Body of pancreas (tissue), 4 donors: ENCODE results near the gene NRF1. TPM values are rescaled to one million over a fixed set of nuclear protein-coding genes. Genes with fewer than 3 reads are reported as not detected.

Source experiments
- ATAC-seq: fragments of 150-250 bp; one replicate; pipeline ENCODE4 v1.9.1; 2016
- DNase-seq, 4 donors: peaks; one replicate each; pipeline ENCODE4 v3.0.0-alpha.2; 2019
- H3K27ac ChIP-seq, 4 donors: fragments of 200-600 bp; sonication (generic); 1 replicate in 3 of 4; 2 replicates in 1 of 4; pipeline versions ENCODE4 v1.5.1 to v1.6.1; 2016 to 2019; ENCODE audit warnings: mild to moderate bottlenecking in 1 of 4, mixed read lengths in 1 of 4, moderate library complexity in 1 of 4
- H3K27me3 ChIP-seq, 2 donors: fragments of 200-600 bp; sonication (generic); one replicate each; pipeline ENCODE4 v1.6.0; 2016; ENCODE audit warnings: mild to moderate bottlenecking in 1 of 2
- H3K36me3 ChIP-seq, 2 donors: fragments of 200-600 bp; sonication (generic); replicated peaks in 1 of 2; 2 replicates each; pipeline ENCODE4 v1.5.1; 2016; ENCODE audit warnings: low read depth in 2 of 2; ENCODE audit not compliant: insufficient read depth in 1 of 2
- H3K4me1 ChIP-seq: fragments of 200-600 bp; sonication (generic); one replicate; pipeline ENCODE4 v1.6.0; 2016
- H3K4me3 ChIP-seq, 2 donors: fragments of 200-600 bp; sonication (generic); 1 replicate in 1 of 2; 2 replicates in 1 of 2; pipeline ENCODE4 v1.5.1; 2016 to 2019
- H3K9me3 ChIP-seq, 3 donors: fragments of 200-600 bp; sonication (generic); 1 replicate in 2 of 3; 2 replicates in 1 of 3; pipeline ENCODE4 v1.5.1; 2016
- CTCF ChIP-seq, 7 experiments: fragments of 450-650 bp in 4 of 7; fragments of 200-600 bp in 3 of 7; sonication (generic) in 3 of 7; IDR thresholded peaks; one replicate each; pipeline ENCODE4 v1.5.1; 2016 to 2019; ENCODE audit warnings: antibody characterized with exemption in 7 of 7
- POLR2A ChIP-seq, 3 donors: fragments of 450-650 bp; IDR thresholded peaks; one replicate each; pipeline ENCODE4 v1.6.1; 2016; ENCODE audit warnings: antibody characterized with exemption in 3 of 3, mild to moderate bottlenecking in 2 of 3
- WGBS, 2 donors: methylation state at CpG; one replicate each; pipeline ENCODE4 v1.1.5; 2017; 5-methylcytosine and 5-hydroxymethylcytosine counted together
- intact Hi-C: fragments of 100-400 bp; cut with DNase I; formaldehyde crosslinking; loops from one replicate; pipeline ENCODE4 v1.15.1; 2023
- total RNA-seq, 2 donors: library from RNA; depleted of rRNA; stranded (reverse); fragments of >200 nt; gene quantifications; one replicate each; pipeline ENCODE4 v1.1.0, GENCODE V29; 2016

Gene NRF1
- total RNA-seq, 2 donors from 2014 or later = 10.1 to 11.9 TPM

DNA sequence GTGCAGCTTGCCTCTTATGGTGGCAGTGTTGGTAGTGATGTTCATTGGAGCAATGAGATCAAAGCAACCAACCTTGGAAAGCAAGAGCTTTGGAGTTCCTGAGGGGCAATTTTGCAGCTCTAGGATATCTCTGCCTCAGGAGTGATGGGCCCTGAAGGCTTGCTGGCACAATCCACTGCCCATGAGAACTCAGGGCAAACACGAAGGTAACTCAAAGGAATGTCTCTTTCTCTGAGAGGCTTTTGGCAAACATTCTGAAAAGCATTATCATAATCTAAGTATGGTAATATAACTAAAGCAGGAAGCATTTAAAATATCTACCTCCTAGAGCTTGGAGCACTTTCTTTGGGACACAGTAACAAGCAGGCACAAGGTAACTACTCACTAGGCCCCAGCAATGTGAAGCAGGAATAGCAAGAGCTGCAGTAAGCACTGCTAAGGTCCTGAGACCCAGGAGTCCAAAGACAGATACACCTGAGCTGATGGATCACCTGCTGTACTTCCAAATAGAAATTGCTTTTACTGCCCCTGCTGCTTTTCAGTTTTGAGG, 103.1 kb downstream of the NRF1 start:
- 50 to 71% methylated on average over 1 of the region's 1 CpG for WGBS, 2 donors
- ATAC-seq = no peak
- Histone ChIP-seq H3K27me3 (no peaks in the 10 kb centered on the region), H3K4me1 (no peaks in the 10 kb centered on the region), H3K27ac (no peak overlapping the region), H3K9me3 (no peaks in the 10 kb centered on the region), H3K36me3 (peaks cover 0 to 9% of the 10 kb centered on the region in 2 donors), H3K4me3 (no peak overlapping the region)
- DNase-seq = no peak
- intact Hi-C loops = no loop called here
- TF ChIP-seq CTCF (IDR thresholded peaks at IDR 0.05) (no peak), POLR2A (IDR thresholded peaks at IDR 0.05) (no peak)

- no peak for TF ChIP-seq CTCF (IDR thresholded peaks at IDR 0.05)
- no peak for TF ChIP-seq POLR2A (IDR thresholded peaks at IDR 0.05)
- DNase-seq (no peak), ATAC-seq (no peak)
- Histone ChIP-seq H3K27ac (no peak overlapping the region), H3K4me1 (no peaks in the 10 kb centered on the region), H3K27me3 (no peaks in the 10 kb centered on the region), H3K4me3 (no peak overlapping the region), H3K36me3 (peaks cover 0 to 7% of the 10 kb centered on the region in 2 donors), H3K9me3 (no peaks in the 10 kb centered on the region)
- intact Hi-C loops = no loop called here
- WGBS, 2 donors = 68 to 88% methylated on average over 6 of the region's 6 CpGs
Measured at GRCh38 chr7:129719980-129720732, 108.6 kb downstream of the NRF1 start.

- intact Hi-C loops = no loop called here
- Histone ChIP-seq H3K36me3 (peaks cover 0 to 7% of the 10 kb centered on the region in 2 donors), H3K4me1 (no peaks in the 10 kb centered on the region), H3K4me3 (no peak overlapping the region), H3K9me3 (no peaks in the 10 kb centered on the region), H3K27me3 (no peaks in the 10 kb centered on the region), H3K27ac (no peak overlapping the region)
- DNase-seq (no peak), ATAC-seq (no peak)
- WGBS, 2 donors = 55 to 64% methylated on average over 1 of the region's 1 CpG
- no peak for TF ChIP-seq POLR2A (IDR thresholded peaks at IDR 0.05)
- no peak for TF ChIP-seq CTCF (IDR thresholded peaks at IDR 0.05)
Measured at GRCh38 chr7:129721068-129721467, 109.5 kb downstream of the NRF1 start.

DNA sequence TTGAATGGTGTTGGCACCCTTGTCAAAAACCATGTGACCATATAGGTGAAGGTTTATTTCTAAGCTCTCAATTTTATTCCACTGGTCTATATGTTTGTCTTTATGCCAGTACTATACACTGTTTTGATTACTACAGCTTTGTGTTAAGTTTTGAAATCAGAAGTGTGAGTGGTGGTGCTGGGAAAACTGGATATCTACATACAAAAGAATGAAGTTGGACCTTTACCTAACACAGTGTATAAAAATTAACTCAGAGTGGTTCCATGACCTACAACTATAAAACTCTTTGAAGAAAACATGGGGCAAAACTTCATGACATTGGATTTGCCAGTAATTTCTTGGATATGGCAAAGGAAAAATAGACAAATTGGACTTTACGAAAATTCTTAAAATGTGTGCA, 112.2 kb downstream of the NRF1 start:
- DNase-seq (no peak), ATAC-seq (no peak)
- H3K4me3 ChIP-seq = no peak overlapping the region
- no peaks in the 10 kb centered on the region for H3K27me3 ChIP-seq
- 89 to 100% methylated on average over 1 of the region's 1 CpG for whole genome bisulfite sequencing, 2 donors
- TF ChIP-seq POLR2A (IDR thresholded peaks at IDR 0.05) = no peak
- no peak for TF ChIP-seq CTCF (IDR thresholded peaks at IDR 0.05)
- intact Hi-C loops = no loop called here
- no peak overlapping the region for H3K27ac ChIP-seq
- H3K36me3 ChIP-seq = peaks cover 1 to 5% of the 10 kb centered on the region in 2 donors
- H3K4me1 ChIP-seq = no peaks in the 10 kb centered on the region
- no peaks in the 10 kb centered on the region for H3K9me3 ChIP-seq

DNA sequence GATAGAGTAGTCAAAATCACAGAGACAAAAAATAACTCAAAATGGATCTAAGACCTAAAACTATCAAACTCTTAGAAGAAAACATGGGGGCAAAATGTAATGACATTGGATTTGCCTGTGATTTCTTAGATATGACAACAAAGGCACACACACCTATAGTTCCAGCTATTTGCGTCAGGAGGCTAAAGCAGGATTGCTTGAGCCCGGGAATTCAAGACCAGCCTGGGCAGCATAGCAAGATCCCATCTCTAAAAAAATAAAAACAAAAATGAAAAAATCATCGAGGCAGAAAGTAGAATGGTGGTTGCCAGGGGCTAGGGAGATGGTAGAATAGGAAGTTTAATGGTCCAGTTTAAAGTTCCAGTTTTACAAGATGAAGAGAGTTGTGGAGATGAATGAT, 113.3 kb downstream of the NRF1 start:
- Histone ChIP-seq H3K36me3 (peaks cover 0 to 5% of the 10 kb centered on the region in 2 donors), H3K4me3 (no peak overlapping the region), H3K9me3 (no peaks in the 10 kb centered on the region), H3K4me1 (no peaks in the 10 kb centered on the region), H3K27ac (no peak overlapping the region), H3K27me3 (no peaks in the 10 kb centered on the region)
- intact Hi-C loops = no loop called here
- no peak for ATAC-seq
- 95 to 97% methylated on average over 3 of the region's 3 CpGs for WGBS, 2 donors
- DNase-seq = no peak
- TF ChIP-seq CTCF (IDR thresholded peaks at IDR 0.05) = no peak
- no peak for TF ChIP-seq POLR2A (IDR thresholded peaks at IDR 0.05)
